HAP-1 (cell line): Measurements from ENCODE around the gene AMFR.

Experiments used
- DNase-seq, 2 experiments: peaks; one replicate each; pipeline ENCODE4 v3.0.0-alpha.2; 2016 to 2020; ENCODE audit warnings: low spot score in 2 of 2
- H3K27me3 ChIP-seq: fragments of 250-450 bp; sonication (Bioruptor Pico); 2 replicates; pipeline ENCODE4 v1.5.1; 2020; ENCODE audit warnings: low read depth, mild to moderate bottlenecking, moderate library complexity
- H3K36me3 ChIP-seq: fragments of 250-450 bp; sonication (Bioruptor Pico); replicated peaks from 2 replicates; pipeline ENCODE4 v1.5.1; 2020; ENCODE audit warnings: mild to moderate bottlenecking
- H3K4me1 ChIP-seq: fragments of 250-450 bp; sonication (Bioruptor Pico); 2 replicates; pipeline ENCODE4 v1.5.1; 2020; ENCODE audit warnings: mild to moderate bottlenecking
- H3K4me3 ChIP-seq: fragments of 250-450 bp; sonication (Bioruptor Pico); 2 replicates; pipeline ENCODE4 v1.5.1; 2020; ENCODE audit warnings: mild to moderate bottlenecking, moderate library complexity
- H3K9me3 ChIP-seq: fragments of 250-450 bp; sonication (Bioruptor Pico); 2 replicates; pipeline ENCODE4 v1.5.1; 2020; ENCODE audit warnings: mild to moderate bottlenecking, moderate library complexity
- in situ Hi-C: fragments of 300-500 bp; cut with MboI; formaldehyde crosslinking; loops from 3 replicates; pipeline ENCODE4 v1.14.3; 2020; ENCODE audit warnings: low sequenced_read_pairs, inconsistent platforms, mixed read lengths

AMFR gene

GRCh38 chr16:56421313-56421712 is 4.0 kb downstream of the AMFR start:
- no peaks in the 10 kb centered on the region for H3K27me3 ChIP-seq
- H3K4me3 ChIP-seq: no peak overlapping the region
- no peaks in the 10 kb centered on the region for H3K36me3 ChIP-seq
- in situ Hi-C loops: no loop called here
- DNase-seq: no peak
- H3K9me3 ChIP-seq: no peaks in the 10 kb centered on the region
- H3K4me1 ChIP-seq: peaks cover 39% of the 10 kb centered on the region

GRCh38 chr16:56420613-56421012 is 4.7 kb downstream of the AMFR start:
- in situ Hi-C loops: no loop called here
- Histone ChIP-seq H3K4me1 (peaks cover 33% of the 10 kb centered on the region), H3K9me3 (no peaks in the 10 kb centered on the region), H3K4me3 (no peak overlapping the region), H3K27me3 (no peaks in the 10 kb centered on the region), H3K36me3 (no peaks in the 10 kb centered on the region)
- DNase-seq: no peak

- Histone ChIP-seq H3K9me3 (no peaks in the 10 kb centered on the region), H3K27me3 (no peaks in the 10 kb centered on the region), H3K4me1 (peaks cover 37% of the 10 kb centered on the region), H3K36me3 (no peaks in the 10 kb centered on the region; the same call in 1 of the 2 replicates), H3K4me3 (no peak overlapping the region)
- in situ Hi-C loops: no loop called here
- DNase-seq: no peak
These were observed 5.4 kb downstream of the AMFR start for GRCh38 chr16:56419740-56420548.

- DNase-seq: no peak
- Histone ChIP-seq H3K4me1 (peaks cover 23% of the 10 kb centered on the region), H3K9me3 (no peaks in the 10 kb centered on the region), H3K27me3 (no peaks in the 10 kb centered on the region), H3K36me3 (peaks cover 7% of the 10 kb centered on the region), H3K4me3 (no peak overlapping the region)
- in situ Hi-C loops: no loop called here
These were observed 8.2 kb downstream of the AMFR start for GRCh38 chr16:56417138-56417537.

- Histone ChIP-seq H3K9me3 (no peaks in the 10 kb centered on the region), H3K36me3 (peaks cover 13% of the 10 kb centered on the region), H3K27me3 (no peaks in the 10 kb centered on the region), H3K4me3 (no peak overlapping the region), H3K4me1 (peaks cover 12% of the 10 kb centered on the region)
- in situ Hi-C loops: no loop called here
- DNase-seq: no peak
These were observed 9.5 kb downstream of the AMFR start for GRCh38 chr16:56415875-56416274.

GRCh38 chr16:56414366-56414765 is 11.0 kb downstream of the AMFR start:
- H3K36me3 ChIP-seq: peaks cover 13% of the 10 kb centered on the region
- in situ Hi-C loops: no loop called here

GRCh38 chr16:56413381-56413780 is 12.0 kb downstream of the AMFR start:
- H3K9me3 ChIP-seq: no peaks in the 10 kb centered on the region
- H3K4me3 ChIP-seq: no peak overlapping the region
- H3K27me3 ChIP-seq: no peaks in the 10 kb centered on the region
- peaks cover 7% of the 10 kb centered on the region for H3K4me1 ChIP-seq
- in situ Hi-C loops: no loop called here
- no peak for DNase-seq
- H3K36me3 ChIP-seq: peaks cover 23% of the 10 kb centered on the region

More at GRCh38 chr16:56414366-56414765, 11.0 kb downstream of the AMFR start:
- no peaks in the 10 kb centered on the region for H3K9me3 ChIP-seq
- no peak overlapping the region for H3K4me3 ChIP-seq
- peaks cover 7% of the 10 kb centered on the region for H3K4me1 ChIP-seq
- DNase-seq: no peak
- no peaks in the 10 kb centered on the region for H3K27me3 ChIP-seq

- in situ Hi-C loops: no loop called here
- H3K4me1 ChIP-seq: peaks cover 4% of the 10 kb centered on the region
- no peak overlapping the region for H3K4me3 ChIP-seq
- no peak for DNase-seq
- H3K36me3 ChIP-seq: peaks cover 32% of the 10 kb centered on the region
- no peaks in the 10 kb centered on the region for H3K9me3 ChIP-seq
- H3K27me3 ChIP-seq: no peaks in the 10 kb centered on the region
These were observed 13.7 kb downstream of the AMFR start for GRCh38 chr16:56411624-56412023.

GRCh38 chr16:56411123-56411522 is 14.2 kb downstream of the AMFR start:
- no peak overlapping the region for H3K4me3 ChIP-seq
- peaks cover 4% of the 10 kb centered on the region for H3K4me1 ChIP-seq
- in situ Hi-C loops: no loop called here
- DNase-seq: no peak
- H3K9me3 ChIP-seq: no peaks in the 10 kb centered on the region
- no peaks in the 10 kb centered on the region for H3K27me3 ChIP-seq
- peaks cover 32% of the 10 kb centered on the region for H3K36me3 ChIP-seq

- H3K4me3 ChIP-seq: no peak overlapping the region
- DNase-seq: no peak
- in situ Hi-C loops: no loop called here
- H3K27me3 ChIP-seq: no peaks in the 10 kb centered on the region
- H3K4me1 ChIP-seq: no peaks in the 10 kb centered on the region
- no peaks in the 10 kb centered on the region for H3K9me3 ChIP-seq
- peaks cover 44% of the 10 kb centered on the region for H3K36me3 ChIP-seq
These were observed 16.1 kb downstream of the AMFR start for GRCh38 chr16:56409195-56409594.

- H3K9me3 ChIP-seq: no peaks in the 10 kb centered on the region
- peaks cover 41% of the 10 kb centered on the region for H3K36me3 ChIP-seq
- in situ Hi-C loops: no loop called here
- H3K4me3 ChIP-seq: no peak overlapping the region
- no peak for DNase-seq
- no peaks in the 10 kb centered on the region for H3K4me1 ChIP-seq
- H3K27me3 ChIP-seq: no peaks in the 10 kb centered on the region
These were observed 16.8 kb downstream of the AMFR start for GRCh38 chr16:56408379-56409098.

- in situ Hi-C loops: no loop called here
- no peaks in the 10 kb centered on the region for H3K4me1 ChIP-seq
- no peak overlapping the region for H3K4me3 ChIP-seq
- H3K9me3 ChIP-seq: no peaks in the 10 kb centered on the region
- no peak for DNase-seq
- no peaks in the 10 kb centered on the region for H3K27me3 ChIP-seq
- peaks cover 53% of the 10 kb centered on the region for H3K36me3 ChIP-seq
These were observed 19.2 kb downstream of the AMFR start for GRCh38 chr16:56405977-56406672.

- Histone ChIP-seq H3K4me3 (no peak overlapping the region), H3K27me3 (no peaks in the 10 kb centered on the region), H3K4me1 (no peaks in the 10 kb centered on the region), H3K9me3 (no peaks in the 10 kb centered on the region), H3K36me3 (peaks cover 50% of the 10 kb centered on the region)
- in situ Hi-C loops: no loop called here
- peak in 1 of 2 experiments; percentile 35 for DNase-seq
These were observed 23.9 kb downstream of the AMFR start for GRCh38 chr16:56401482-56401881.

GRCh38 chr16:56400458-56400857 is 24.9 kb downstream of the AMFR start:
- Histone ChIP-seq H3K9me3 (no peaks in the 10 kb centered on the region), H3K4me1 (no peaks in the 10 kb centered on the region), H3K36me3 (peaks cover 49% of the 10 kb centered on the region), H3K27me3 (no peaks in the 10 kb centered on the region), H3K4me3 (no peak overlapping the region)
- DNase-seq: no peak
- in situ Hi-C loops: no loop called here
